Neural cell (in vitro differentiated cells): ENCODE results near the gene BHLHA15. TPM values are rescaled to one million over a fixed set of nuclear protein-coding genes. Genes with fewer than 3 reads are reported as not detected.
A peak's percentile ranks its signal among the peaks of the same experiment; 100 is the strongest.

Source experiments
- H2AFZ ChIP-seq: fragments of 200-600, 300-800 bp; sonication (generic), shearing (Covaris generic); 2 replicates; pipeline ENCODE4 v1.6.0; 2014; ENCODE audit warnings: low read depth, mild to moderate bottlenecking, antibody characterized with exemption, low read length, moderate library complexity
- H3F3A ChIP-seq: fragments of 200-600 bp; shearing (Covaris generic); 2 replicates; pipeline ENCODE4 v1.6.1; 2016; ENCODE audit warnings: mild to moderate bottlenecking, moderate library complexity, mixed read lengths, antibody characterized with exemption, low read length; ENCODE audit not compliant: insufficient read depth, poor library complexity, severe bottlenecking
- H3K27ac ChIP-seq: fragments of 200-600, 300-800 bp; sonication (generic), shearing (Covaris generic); 2 replicates; pipeline ENCODE4 v1.5.1; 2014; ENCODE audit warnings: mild to moderate bottlenecking, low read length, moderate library complexity
- H3K27me3 ChIP-seq: fragments of 300-800, 200-600 bp; sonication (generic), shearing (Covaris generic); 2 replicates; pipeline ENCODE4 v1.6.0; 2014; ENCODE audit warnings: mild to moderate bottlenecking, low read depth, low read length, moderate library complexity; ENCODE audit not compliant: insufficient read depth
- H3K36me3 ChIP-seq: fragments of 300-800, 200-600 bp; sonication (generic), shearing (Covaris generic); 2 replicates; pipeline ENCODE4 v1.5.1; 2014; ENCODE audit warnings: mild to moderate bottlenecking, antibody characterized with exemption, low read length, moderate library complexity; ENCODE audit not compliant: insufficient read depth
- H3K4me2 ChIP-seq: fragments of 300-800, 200-600 bp; sonication (generic), shearing (Covaris generic); 2 replicates; pipeline ENCODE4 v1.6.0; 2014; ENCODE audit warnings: mild to moderate bottlenecking, low read length
- H3K4me3 ChIP-seq: fragments of 300-800, 200-600 bp; sonication (generic), shearing (Covaris generic); 2 replicates; pipeline ENCODE4 v1.5.1; 2014; ENCODE audit warnings: mild to moderate bottlenecking, low read length, moderate library complexity
- H3K79me2 ChIP-seq: fragments of 200-600 bp; shearing (Covaris generic); replicated peaks from 2 replicates; pipeline ENCODE4 v1.6.0; 2014; ENCODE audit warnings: mild to moderate bottlenecking, low read length, moderate library complexity; ENCODE audit not compliant: insufficient read depth
- H3K9ac ChIP-seq: fragments of 300-800, 200-600 bp; sonication (generic), shearing (Covaris generic); 2 replicates; pipeline ENCODE4 v1.6.1; 2016; ENCODE audit warnings: mild to moderate bottlenecking, low read length, mixed read lengths
- H3K9me2 ChIP-seq: fragments of 200-600 bp; shearing (Covaris generic); 2 replicates; pipeline ENCODE4 v1.6.1; 2016; ENCODE audit warnings: mild to moderate bottlenecking, low read length, mixed read lengths; ENCODE audit not compliant: insufficient read depth
- H3K9me3 ChIP-seq: fragments of 200-600, 300-800 bp; sonication (generic), shearing (Covaris generic); 2 replicates; pipeline ENCODE4 v1.6.1; 2016; ENCODE audit warnings: mild to moderate bottlenecking, mixed run types, low read length, moderate library complexity, mixed read lengths
- H4K20me1 ChIP-seq: fragments of 200-600 bp; shearing (Covaris generic); 2 replicates; pipeline ENCODE4 v1.6.1; 2016; ENCODE audit warnings: mild to moderate bottlenecking, mixed run types; ENCODE audit not compliant: insufficient read depth
- EP300 ChIP-seq: fragments of 450-650 bp; conservative IDR thresholded peaks from 2 replicates; pipeline ENCODE4 v1.6.1; 2014; ENCODE audit warnings: antibody characterized with exemption, mild to moderate bottlenecking, moderate library complexity; ENCODE audit not compliant: poor library complexity, severe bottlenecking
- EZH2 ChIP-seq: fragments of 200-600, 300-800 bp; shearing (Covaris generic), sonication (generic); IDR thresholded peaks from 2 replicates; pipeline ENCODE4 v1.6.1; 2014; ENCODE audit warnings: antibody characterized with exemption, low read length, borderline replicate concordance, mild to moderate bottlenecking; ENCODE audit not compliant: insufficient read depth, poor library complexity, severe bottlenecking
- MXI1 ChIP-seq: fragments of 450-650 bp; conservative IDR thresholded peaks from 2 replicates; pipeline ENCODE4 v1.6.1; 2014; ENCODE audit warnings: antibody characterized with exemption, mild to moderate bottlenecking; ENCODE audit not compliant: poor library complexity, severe bottlenecking
- POLR2AphosphoS5 ChIP-seq: IDR thresholded peaks from 2 replicates; pipeline ENCODE4 v1.6.1; 2012
- RAD21 ChIP-seq: fragments of 450-650 bp; conservative IDR thresholded peaks from 2 replicates; pipeline ENCODE4 v1.6.1; 2014; ENCODE audit warnings: antibody characterized with exemption, mild to moderate bottlenecking, moderate library complexity
- SMC3 ChIP-seq: fragments of 450-650 bp; conservative IDR thresholded peaks from 2 replicates; pipeline ENCODE4 v1.6.1; 2014; ENCODE audit warnings: antibody characterized with exemption, mild to moderate bottlenecking, moderate library complexity; ENCODE audit not compliant: poor library complexity
- TAF1 ChIP-seq: IDR thresholded peaks from 2 replicates; pipeline ENCODE4 v1.6.1; 2012; ENCODE audit warnings: low read depth
- polyA plus RNA-seq: library from polyadenylated mRNA; depleted of rRNA; stranded (reverse); fragments of >200 nt; gene quantifications from 2 replicates; pipeline ENCODE4 v1.2.3, GENCODE V29; 2014
- TF ChIP-seq, protein P1 (sequence below): fragments of 450-650 bp; IDR thresholded peaks from 2 replicates; pipeline ENCODE4 v1.5.1; 2014; ENCODE audit warnings: antibody characterized with exemption, mild to moderate bottlenecking, moderate library complexity; ENCODE audit not compliant: poor library complexity, severe bottlenecking
- TF ChIP-seq, protein P2 (sequence below): IDR thresholded peaks from 2 replicates; pipeline ENCODE4 v1.6.1; 2012; ENCODE audit warnings: borderline replicate concordance

Gene BHLHA15
- polyA plus RNA-seq, 1 donor from 2014 or later = not detected

DNA sequence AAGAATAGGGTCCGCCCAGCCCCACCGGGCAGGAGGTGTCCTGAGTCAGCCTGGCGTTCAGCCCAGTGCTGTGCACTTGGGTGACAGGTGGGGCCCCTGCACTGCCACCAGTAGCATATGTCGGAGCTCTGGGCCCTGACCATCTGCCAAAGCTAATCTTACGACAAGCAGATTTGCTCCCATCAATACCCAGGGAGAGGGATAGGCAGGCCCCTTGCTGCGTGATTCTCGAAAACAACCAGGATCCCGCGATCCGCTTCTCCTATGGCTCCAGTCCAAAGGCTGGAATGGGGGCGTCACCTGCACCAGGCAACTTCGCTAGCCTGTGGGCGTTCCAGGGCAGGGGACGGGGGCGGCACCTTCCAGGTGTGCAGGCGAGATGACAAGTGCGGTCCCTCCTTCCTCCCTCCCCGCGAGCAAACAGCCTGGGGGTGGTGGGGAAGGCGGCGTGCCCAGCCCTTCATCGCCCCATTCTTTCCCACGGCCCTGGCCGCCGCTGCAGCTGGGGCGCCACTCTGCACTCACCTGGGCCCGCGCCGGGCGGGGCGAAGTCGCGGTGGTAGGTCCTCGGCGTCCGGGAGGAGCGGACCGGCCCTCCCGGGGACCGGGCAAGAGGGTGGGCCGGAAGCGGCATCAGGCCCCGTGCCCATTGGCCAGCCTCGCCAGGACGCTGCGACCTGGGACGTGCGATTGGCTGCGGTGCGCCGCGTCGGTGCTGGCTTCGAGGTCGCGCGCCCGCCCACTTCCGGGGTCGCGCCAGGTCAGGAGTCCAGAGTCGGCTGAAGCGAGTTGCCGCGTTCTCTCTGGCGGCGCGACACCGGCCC, 40.6 kb downstream of the BHLHA15 start, which contains the start of gene TECPR1:
TECPR1 (minus strand) TSS at position 632 of the 824 bp plus-strand sequence. CDS start 6,086 bp downstream, outside the sequence.
- Histone ChIP-seq H3K9me2 (no peaks in the 10 kb centered on the region), H3K36me3 (no peaks in the 10 kb centered on the region), H3F3A (no peaks in the 10 kb centered on the region), H4K20me1 (no peaks in the 10 kb centered on the region), H2AFZ (peak within 1 kb of the TSS; percentile 91), H3K4me2 (peak within 1 kb of the TSS; percentile 99), H3K9me3 (no peaks in the 10 kb centered on the region), H3K4me3 (peak within 1 kb of the TSS; percentile 99), H3K79me2 (peaks cover 29% of the 10 kb centered on the region), H3K9ac (peak within 1 kb of the TSS; percentile 83), H3K27ac (peak within 1 kb of the TSS; percentile 61), H3K27me3 (no peaks in the 10 kb centered on the region)
- TF ChIP-seq, protein P1, sequence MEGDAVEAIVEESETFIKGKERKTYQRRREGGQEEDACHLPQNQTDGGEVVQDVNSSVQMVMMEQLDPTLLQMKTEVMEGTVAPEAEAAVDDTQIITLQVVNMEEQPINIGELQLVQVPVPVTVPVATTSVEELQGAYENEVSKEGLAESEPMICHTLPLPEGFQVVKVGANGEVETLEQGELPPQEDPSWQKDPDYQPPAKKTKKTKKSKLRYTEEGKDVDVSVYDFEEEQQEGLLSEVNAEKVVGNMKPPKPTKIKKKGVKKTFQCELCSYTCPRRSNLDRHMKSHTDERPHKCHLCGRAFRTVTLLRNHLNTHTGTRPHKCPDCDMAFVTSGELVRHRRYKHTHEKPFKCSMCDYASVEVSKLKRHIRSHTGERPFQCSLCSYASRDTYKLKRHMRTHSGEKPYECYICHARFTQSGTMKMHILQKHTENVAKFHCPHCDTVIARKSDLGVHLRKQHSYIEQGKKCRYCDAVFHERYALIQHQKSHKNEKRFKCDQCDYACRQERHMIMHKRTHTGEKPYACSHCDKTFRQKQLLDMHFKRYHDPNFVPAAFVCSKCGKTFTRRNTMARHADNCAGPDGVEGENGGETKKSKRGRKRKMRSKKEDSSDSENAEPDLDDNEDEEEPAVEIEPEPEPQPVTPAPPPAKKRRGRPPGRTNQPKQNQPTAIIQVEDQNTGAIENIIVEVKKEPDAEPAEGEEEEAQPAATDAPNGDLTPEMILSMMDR = peak; percentile 31
- TF ChIP-seq TAF1 (peak; percentile 24), EZH2 (no peak), POLR2AphosphoS5 (peak; percentile 73), SMC3 (no peak), RAD21 (no peak), MXI1 (peak; percentile 84), EP300 (no peak)
- TF ChIP-seq, protein P2, sequence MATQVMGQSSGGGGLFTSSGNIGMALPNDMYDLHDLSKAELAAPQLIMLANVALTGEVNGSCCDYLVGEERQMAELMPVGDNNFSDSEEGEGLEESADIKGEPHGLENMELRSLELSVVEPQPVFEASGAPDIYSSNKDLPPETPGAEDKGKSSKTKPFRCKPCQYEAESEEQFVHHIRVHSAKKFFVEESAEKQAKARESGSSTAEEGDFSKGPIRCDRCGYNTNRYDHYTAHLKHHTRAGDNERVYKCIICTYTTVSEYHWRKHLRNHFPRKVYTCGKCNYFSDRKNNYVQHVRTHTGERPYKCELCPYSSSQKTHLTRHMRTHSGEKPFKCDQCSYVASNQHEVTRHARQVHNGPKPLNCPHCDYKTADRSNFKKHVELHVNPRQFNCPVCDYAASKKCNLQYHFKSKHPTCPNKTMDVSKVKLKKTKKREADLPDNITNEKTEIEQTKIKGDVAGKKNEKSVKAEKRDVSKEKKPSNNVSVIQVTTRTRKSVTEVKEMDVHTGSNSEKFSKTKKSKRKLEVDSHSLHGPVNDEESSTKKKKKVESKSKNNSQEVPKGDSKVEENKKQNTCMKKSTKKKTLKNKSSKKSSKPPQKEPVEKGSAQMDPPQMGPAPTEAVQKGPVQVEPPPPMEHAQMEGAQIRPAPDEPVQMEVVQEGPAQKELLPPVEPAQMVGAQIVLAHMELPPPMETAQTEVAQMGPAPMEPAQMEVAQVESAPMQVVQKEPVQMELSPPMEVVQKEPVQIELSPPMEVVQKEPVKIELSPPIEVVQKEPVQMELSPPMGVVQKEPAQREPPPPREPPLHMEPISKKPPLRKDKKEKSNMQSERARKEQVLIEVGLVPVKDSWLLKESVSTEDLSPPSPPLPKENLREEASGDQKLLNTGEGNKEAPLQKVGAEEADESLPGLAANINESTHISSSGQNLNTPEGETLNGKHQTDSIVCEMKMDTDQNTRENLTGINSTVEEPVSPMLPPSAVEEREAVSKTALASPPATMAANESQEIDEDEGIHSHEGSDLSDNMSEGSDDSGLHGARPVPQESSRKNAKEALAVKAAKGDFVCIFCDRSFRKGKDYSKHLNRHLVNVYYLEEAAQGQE = peak; percentile 14

DNA sequence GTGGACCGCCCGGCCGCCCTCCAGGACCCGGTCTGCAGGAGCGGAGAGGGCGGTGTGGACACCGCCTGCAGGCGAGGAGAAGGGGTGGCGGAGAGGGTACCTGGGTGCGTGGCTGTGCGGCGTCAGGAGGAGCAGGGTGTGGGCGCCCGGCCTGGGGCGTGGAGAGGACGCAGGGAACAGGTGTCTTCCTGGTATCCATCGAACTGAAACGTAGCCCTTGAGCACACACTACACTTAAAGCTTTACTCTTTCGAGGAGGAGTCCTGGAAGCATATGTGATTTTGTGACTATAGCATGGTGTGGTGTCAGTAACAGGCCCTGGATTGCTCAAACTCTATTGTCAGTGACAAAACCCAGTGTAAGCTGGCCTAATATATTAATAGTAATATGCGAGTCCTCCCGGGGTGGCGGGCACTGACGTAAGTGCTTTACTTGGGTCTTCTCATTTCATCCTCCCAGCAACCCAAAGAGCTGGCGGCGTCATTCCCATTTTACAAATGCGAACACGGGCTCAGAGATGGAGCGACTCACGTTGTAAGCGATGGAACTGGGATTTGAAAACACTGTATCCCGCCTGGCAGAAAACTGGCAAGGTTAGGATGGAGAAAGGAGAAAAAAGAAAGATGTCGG, 41.3 kb downstream of the BHLHA15 start:
- TF ChIP-seq EP300 (no peak), TAF1 (no peak), MXI1 (no peak), SMC3 (no peak), EZH2 (no peak), POLR2AphosphoS5 (no peak), RAD21 (no peak)
- TF ChIP-seq, protein P1 = no peak
- TF ChIP-seq, protein P2 = no peak
- Histone ChIP-seq H3K27ac (peak overlapping the region; percentile 49), H3K9ac (peak overlapping the region; percentile 83), H3K9me3 (no peaks in the 10 kb centered on the region), H3K4me3 (peak overlapping the region; percentile 99), H3K9me2 (no peaks in the 10 kb centered on the region), H4K20me1 (no peaks in the 10 kb centered on the region), H3F3A (no peaks in the 10 kb centered on the region), H2AFZ (peak overlapping the region; percentile 90), H3K4me2 (peak overlapping the region; percentile 91), H3K27me3 (no peaks in the 10 kb centered on the region), H3K36me3 (no peaks in the 10 kb centered on the region), H3K79me2 (peaks cover 29% of the 10 kb centered on the region)
